Posterior cingulate gyrus (tissue), 11 donors: ENCODE results near the gene CELSR2.
"Not testable (repeated sequence)": the region's sequence is repeated elsewhere in the genome, so short reads cannot be mapped to it uniquely, and the experiment has no call there.

Source experiments
- DNase-seq, 10 donors: peaks; one replicate each; pipeline versions ENCODE4 v3.0.0 to v3.0.0-alpha.2; 2020 to 2021; ENCODE audit warnings: mixed read lengths in 3 of 10
- intact Hi-C: fragments of 100-400 bp; cut with DNase I; formaldehyde crosslinking; loops from one replicate; pipeline ENCODE4 v1.15.1; 2023

CELSR2 gene, protein sequence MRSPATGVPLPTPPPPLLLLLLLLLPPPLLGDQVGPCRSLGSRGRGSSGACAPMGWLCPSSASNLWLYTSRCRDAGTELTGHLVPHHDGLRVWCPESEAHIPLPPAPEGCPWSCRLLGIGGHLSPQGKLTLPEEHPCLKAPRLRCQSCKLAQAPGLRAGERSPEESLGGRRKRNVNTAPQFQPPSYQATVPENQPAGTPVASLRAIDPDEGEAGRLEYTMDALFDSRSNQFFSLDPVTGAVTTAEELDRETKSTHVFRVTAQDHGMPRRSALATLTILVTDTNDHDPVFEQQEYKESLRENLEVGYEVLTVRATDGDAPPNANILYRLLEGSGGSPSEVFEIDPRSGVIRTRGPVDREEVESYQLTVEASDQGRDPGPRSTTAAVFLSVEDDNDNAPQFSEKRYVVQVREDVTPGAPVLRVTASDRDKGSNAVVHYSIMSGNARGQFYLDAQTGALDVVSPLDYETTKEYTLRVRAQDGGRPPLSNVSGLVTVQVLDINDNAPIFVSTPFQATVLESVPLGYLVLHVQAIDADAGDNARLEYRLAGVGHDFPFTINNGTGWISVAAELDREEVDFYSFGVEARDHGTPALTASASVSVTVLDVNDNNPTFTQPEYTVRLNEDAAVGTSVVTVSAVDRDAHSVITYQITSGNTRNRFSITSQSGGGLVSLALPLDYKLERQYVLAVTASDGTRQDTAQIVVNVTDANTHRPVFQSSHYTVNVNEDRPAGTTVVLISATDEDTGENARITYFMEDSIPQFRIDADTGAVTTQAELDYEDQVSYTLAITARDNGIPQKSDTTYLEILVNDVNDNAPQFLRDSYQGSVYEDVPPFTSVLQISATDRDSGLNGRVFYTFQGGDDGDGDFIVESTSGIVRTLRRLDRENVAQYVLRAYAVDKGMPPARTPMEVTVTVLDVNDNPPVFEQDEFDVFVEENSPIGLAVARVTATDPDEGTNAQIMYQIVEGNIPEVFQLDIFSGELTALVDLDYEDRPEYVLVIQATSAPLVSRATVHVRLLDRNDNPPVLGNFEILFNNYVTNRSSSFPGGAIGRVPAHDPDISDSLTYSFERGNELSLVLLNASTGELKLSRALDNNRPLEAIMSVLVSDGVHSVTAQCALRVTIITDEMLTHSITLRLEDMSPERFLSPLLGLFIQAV (N-terminal part only)

DNA sequence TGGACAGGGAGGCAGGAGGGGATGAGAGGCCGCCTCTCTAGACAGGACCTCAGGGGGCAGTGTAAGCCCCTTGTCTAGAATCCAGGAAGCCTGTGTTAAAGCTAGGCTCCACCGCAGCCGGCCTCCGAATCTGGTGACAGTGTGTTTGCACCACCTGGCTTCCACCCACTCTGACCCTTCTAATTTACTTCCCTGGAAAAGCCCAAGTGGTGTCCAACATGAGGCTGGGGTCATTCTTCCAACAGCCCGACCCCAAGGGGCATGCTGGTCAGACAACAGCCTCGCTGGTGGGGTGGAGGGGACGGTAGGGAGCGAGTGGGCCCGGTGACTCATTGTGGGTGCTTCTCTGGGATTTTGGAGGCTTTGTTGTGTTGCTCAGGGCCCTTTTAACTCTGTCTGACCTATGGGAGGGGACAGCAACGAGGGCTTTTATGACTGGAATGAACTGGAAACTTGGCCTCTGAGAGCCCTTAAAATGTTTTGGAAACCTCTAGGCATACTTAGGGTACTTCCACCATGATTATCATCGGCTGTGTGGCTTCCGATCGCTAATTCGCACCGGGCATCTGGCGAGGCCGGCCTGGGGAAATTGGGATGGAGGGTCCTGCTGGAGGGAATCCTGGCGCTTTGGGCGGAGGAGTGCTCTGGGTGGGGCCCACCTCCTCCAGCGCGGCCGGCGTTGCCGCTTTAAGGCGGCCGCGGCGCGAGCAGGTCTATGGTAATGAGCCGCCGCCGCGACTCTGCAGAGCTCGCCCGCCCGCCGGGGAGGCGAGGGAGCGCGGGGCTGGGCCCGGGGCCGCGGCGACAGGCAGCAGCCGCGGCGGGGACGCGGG is at the start of gene CELSR2:
CELSR2 (plus strand) TSS at position 743 of the 833 bp plus-strand sequence. CDS start 541 bp downstream, outside the sequence.
- intact Hi-C loops, result no loop called here

DNA sequence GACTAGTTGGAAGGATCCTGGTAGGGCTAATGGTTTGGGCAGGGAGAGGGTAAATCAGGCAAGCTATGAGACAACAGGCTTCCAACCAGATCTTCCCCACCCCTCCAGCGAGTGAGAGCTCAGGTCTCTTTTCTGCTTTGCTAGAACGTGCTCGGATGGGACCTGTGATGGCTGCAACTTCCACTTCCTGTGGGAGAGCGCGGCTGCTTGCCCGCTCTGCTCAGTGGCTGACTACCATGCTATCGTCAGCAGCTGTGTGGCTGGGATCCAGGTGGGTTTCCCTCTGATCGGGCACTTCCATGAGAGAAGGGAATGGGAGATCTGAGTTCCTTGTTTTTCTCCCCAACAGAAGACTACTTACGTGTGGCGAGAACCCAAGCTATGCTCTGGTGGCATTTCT is 49.6 kb upstream of the CELSR2 start:
- no peak for DNase-seq
- intact Hi-C loops, result loop anchor here (2.0 kb wide), 2 partner anchors 63 to 199 kb away; no protein-coding TSS in a partner anchor

More for the DNA sequence above, at the start of gene CELSR2:
- DNase-seq, result peak in 9 of 10 donors; percentile 50 to 97 (median 76)

DNA sequence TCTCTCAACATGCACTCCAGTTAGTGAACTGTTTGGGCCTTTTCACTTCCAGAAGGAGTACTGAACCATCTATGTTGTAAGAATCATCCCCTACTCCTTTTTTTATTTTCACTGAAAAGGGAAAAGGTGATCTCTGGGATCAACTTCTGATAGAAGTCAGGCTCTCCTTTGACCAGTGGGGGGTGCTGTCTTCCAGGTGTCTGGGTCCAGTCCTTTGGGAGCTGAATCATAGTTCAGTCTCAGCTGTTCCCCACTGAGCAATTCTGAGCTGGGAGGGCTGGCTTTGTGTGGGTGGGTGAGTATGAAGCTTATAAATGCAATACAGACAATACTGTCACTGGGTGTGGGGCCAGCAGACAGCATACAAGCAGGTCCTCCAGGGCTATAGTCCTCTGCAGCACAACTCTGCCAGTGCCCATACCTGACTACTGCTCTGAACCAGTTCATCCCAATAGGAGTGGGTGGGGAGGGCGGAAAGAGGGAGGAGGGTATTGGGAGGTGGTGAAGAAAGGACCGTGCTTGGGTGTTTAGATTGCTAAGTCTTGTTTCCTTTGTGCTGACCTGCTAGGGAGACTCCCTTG is 48.1 kb upstream of the CELSR2 start:
- peak; percentile 26 to 95 (median 72) for DNase-seq
- intact Hi-C loops, result loop anchor here (2.0 kb wide), 2 partner anchors 62 to 198 kb away; no protein-coding TSS in a partner anchor

DNA sequence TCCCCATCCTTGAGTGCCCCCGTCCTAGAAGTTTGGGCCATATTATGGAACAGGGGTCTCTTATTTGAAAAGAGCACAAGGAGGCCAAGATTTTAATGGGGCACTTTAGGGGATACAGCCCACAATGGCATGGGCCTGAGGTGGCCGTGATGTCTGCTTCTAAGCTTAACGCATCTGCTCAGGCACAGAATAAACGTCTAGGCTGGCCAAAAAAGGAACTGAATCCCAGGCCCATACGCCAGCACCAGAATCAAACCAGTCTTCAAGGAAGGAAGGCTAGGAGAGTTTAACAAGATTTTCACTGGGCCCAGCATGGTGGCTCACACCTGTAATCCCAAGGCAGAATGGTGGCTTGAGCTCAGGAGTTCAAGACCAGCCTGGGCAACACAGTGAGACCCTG is 44.9 kb upstream of the CELSR2 start:
- intact Hi-C loops, result no loop called here
- DNase-seq, result no peak

DNA sequence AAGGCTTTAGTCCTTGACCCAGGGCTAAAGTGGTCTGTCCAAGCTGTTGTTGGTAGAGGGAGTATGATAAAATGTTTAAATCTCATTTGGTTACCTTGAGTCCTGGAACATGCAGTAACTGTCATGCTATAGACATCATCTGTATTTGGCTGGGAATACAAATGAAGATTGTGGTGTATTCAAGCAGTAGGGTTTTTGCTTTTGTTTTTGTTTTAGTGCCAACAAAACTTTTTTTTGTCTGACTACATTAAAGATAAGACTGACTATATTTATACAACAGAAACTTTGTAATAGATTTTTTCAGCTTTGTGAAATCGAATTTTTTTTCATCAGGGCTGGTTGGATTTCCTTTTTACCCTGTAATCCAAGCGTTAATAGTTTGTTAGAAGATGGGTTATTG is 43.0 kb upstream of the CELSR2 start:
- no peak for DNase-seq
- intact Hi-C loops, result no loop called here

DNA sequence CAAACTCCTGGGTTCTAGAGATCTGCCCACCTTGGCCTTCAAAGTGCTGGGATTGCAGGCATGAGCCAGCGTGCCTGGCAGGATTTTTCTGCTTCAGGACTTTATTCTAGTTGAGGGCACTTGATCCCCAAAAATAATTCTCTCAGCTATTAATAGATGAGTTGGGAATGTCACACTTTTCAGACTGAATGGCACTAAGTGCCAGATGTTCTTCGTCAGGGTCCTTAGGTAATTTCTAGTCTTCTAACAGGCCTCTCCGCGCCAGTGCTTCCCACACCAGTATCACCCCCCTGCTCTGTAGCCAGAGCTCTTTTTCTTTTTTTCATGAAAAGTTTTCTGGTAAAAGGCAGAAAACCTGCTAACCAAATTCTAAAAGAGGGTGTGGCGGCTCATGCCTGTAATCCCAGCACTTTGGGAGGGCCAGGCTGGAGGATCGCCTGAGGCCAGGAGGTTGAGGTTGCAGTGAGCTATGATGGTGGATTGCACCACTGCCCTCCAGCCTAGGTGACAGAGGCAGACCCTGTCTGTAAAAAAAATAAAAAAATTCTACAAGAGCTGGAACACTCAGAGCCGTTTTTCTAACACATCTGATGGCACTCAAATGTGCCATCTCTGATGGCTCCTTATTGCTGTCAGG is 41.8 kb upstream of the CELSR2 start:
- intact Hi-C loops, result no loop called here
- no peak for DNase-seq

DNA sequence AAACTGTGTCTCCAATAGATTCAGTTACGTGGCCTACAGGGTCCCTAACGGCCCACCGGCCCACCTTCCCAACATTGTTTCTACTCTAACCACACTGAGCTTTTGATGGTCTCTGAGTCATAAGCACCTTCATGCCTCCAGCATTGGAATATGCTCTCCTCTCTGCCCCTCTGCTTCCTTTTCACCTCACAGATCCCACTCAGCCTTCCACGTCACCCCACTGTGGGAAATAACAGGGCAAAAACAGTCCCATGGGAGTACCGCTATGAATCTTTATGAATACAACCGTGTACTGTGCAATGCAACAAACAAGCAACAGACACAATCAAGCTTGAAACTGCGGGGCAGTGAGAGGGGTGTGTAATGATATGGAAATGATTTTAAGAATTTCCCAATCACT is 40.9 kb upstream of the CELSR2 start:
- intact Hi-C loops, result no loop called here
- DNase-seq, result no peak

DNA sequence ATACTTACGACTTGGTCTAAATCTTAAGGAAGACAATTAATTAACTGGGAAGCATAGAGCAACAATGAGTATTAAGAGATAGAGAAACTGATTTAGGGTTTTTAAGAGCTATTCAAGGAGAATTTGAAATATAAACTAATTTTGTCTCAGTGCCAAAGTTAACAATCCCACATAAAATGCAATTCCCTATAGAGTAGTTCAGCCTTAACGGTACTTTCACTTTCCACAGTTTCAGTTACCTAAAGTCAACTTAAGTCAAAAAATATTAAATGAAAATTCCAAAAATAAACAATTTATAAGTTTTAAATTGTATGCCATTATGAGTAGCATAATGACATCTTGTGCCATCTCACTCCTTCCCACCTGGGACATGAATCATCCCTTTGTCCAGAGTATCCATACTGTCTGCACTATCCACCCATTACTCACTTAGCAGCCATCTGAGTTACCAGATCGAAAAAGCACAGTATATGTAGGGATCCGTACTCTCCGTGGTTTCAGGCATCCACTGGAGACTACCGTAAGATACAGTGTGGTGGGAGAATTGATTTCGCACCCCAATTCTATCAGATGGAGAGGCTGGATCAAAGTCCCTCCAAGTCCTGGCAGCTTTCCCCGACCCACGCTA is 40.4 kb upstream of the CELSR2 start:
- no peak for DNase-seq
- intact Hi-C loops, result no loop called here

DNA sequence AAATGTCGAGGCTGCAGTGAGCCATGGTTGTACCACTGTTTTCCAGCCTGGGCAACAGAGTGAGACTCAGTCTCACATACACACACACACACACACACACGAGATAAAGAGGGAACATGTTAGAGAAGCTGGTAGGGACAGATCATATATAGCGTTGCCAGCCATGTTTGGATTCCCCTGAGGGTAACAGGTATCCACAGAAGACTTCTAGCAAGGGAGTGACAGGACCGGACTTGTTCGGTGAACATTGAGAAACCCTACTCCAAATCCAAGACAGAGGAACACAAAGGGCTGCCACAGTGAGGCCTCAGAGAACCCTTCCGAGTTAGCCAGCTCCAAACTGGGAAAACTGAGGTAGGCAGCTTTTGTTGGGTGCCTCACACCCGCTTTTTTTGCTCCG is 39.3 kb upstream of the CELSR2 start:
- DNase-seq, result no peak
- intact Hi-C loops, result no loop called here

DNA sequence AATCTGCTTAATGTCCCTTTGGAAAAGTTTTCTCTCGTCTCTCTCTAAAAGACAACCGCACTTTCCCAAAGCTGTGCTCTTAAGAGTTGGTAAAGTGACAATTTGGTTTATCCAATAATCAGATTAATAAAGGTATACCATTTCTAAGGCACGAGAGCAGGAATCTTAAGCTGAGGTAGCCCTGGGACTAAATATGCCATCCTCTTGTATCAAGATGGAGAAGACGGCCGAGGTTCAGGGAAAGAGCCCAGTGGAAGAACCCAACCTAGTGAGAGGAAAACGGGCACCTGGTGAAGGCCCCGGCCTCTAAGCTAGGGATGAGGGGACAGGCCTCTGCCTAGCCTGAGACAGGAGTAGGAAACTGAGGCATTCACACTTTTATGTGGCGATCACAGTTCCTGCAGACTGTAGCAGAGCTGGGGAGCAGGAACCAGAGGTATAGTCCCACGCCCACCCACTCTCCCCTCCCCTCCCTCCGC is 36.0 kb upstream of the CELSR2 start:
- DNase-seq, result no peak
- intact Hi-C loops, result no loop called here

DNA sequence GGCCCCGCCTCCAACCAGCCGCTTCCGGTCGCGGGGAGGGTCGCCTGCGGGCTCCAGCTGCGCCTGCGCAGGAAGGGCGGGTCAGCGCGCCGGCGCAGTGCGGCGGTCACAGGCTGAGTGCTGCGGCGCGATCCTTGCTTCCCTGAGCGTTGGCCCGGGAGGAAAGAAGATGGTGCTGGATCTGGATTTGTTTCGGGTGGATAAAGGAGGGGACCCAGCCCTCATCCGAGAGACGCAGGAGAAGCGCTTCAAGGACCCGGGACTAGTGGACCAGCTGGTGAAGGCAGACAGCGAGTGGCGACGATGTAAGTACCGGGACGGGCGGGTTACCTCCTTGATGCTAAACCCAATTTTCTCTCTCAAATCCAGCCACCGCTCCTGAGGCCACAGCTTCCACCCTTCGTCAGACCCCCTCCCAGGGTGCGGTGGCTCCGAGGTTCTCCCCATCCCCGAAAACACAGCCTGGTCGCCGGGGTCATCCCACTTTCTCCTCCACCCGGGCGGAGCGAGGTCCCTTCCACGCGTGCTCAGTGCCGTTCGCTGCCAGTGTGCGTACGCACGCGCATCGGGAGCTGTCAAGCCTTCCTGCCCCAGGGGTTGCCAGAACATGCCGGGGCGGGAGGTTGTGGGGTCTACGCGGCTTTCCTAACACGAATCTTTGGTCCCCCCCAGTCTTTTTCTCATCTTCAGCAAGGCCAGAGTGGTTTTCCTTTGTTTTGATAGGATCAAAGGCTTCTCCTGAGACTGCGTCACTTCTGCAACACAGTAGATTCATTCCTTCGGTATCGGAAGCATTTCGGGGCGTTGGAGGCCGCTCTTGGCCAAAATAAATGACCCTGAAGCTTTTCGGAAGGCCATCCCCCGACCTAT is 35.3 kb upstream of the CELSR2 start, which contains the start of gene SARS1:
SARS1 (plus strand) TSS at position 95 of the 870 bp plus-strand sequence; CDS start at position 170, 75 bp downstream.
- intact Hi-C loops, result no loop called here

DNA sequence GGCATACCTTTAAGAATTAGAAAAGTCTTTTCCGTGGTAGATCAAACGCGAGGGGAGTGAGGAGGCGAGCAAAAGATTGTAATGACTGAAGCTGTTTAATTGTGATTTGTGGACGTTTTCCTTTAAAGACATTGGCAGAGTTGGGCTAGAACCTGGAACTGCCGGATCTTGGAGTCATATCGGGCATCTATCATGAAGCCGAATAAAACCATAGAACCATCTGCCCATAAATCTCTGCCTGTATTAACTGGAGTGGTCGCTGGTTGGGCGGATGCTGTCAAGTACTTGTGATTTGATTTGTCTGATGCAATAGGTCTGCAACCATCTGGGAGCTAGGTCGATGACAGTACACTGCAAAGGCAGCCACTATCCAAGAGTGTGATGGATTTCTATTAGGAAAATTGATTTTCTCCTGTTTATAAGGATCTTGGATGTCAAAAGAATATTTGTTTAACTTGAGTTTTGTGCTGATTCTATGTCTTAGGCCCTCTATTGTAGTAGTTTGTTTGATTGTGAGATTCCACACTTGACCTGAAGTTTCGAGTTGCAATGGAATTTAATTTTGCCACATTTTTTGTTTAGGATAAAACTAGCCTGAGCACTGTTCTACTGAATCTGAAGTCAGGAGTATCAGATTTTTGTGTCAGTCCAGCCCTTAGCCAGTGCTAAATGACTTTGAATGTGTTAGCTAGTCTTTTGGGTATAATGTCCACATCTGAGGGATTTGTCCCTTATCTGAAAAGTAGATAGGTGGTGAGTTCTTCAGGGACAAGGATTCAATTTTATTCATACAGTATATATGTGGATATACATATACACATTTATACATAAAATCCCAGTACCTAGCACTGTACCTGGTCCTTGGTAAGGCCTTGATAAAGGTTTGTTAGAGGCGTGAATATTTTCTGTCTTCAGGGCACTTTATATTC is 34.4 kb upstream of the CELSR2 start:
- intact Hi-C loops, result no loop called here
- peak in 1 of 10 donors; percentile 17 for DNase-seq

More for the DNA sequence above, 35.3 kb upstream of the CELSR2 start, which contains the start of gene SARS1:
- DNase-seq, result peak; percentile 84 to 98 (median 88)

DNA sequence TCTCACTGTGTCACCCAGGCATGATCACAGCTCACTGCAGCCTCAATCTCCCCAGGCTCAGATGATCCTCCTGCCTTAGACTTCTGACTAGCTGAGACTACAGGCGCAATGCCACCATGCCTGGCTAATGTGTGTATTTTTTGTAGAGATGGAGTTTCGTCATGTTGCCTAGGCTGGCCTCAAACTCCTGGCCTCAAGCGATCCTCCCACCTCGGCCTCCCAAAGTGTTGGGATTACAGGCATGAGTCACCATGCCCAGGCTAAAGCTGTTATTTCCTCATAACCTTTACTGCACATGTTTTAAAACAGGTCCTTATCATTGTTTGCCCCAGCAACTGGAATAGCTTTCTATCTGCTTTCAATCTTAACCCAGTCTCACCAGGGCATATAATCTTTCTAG is 32.7 kb upstream of the CELSR2 start:
- intact Hi-C loops, result no loop called here
- DNase-seq, result no peak

DNA sequence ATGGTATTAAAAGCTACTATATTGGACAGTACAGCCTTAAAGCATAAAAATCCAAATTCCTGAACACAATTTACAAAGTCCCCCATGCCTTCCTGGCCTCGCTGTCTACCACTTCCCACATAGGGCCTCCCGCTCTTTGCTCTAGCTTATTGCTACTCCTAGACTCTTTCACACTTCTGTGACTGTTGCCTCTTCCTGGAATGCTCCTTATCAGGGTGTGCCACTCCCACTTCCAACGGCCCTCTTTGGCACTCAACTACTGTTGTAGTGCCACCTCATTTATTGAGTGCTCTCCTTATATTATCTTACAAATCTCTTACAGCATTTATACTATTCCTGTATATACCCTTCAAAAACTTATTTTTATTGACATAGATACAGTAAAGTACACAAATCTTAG is 30.8 kb upstream of the CELSR2 start:
- no peak for DNase-seq
- intact Hi-C loops, result no loop called here

DNA sequence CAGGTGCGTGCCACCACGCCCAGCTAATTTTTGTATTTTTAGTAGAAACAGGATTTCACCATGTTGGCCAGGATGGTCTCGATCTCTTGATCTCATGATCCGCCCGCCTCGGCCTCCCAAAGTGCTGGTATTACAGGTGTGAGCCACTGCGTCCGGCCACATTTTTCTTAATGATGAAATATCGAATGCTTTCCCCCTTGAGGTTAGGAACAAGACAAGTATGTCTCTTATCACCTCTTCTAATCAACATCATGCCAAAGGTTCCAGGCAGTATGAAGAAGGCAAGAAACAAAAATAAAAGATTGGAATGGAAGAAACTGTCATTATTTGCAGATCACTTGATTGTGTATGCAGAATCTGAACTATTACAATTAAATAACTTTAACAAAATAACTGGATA is 28.1 kb upstream of the CELSR2 start:
- DNase-seq, intact Hi-C loops: not testable (repeated sequence)

DNA sequence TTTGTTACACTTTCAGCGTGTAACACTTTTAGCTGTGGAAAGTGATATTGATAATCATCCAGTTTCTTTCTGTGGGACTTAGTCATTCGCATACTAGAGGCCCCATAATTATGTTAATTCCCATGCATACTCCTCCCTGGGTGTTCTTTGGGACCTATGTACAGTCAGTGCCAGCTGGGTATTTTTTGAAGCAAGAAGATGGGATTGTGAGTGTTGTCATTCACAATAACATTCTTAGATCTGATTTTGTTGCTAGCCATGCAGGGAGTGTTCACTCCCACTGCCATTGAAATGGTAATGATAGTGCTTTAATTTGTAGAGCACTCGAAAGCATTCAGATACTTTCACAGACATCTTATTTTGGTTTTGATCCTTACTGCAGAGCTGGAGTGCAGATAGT is 24.0 kb upstream of the CELSR2 start:
- no peak for DNase-seq
- intact Hi-C loops, result no loop called here
